GM18519 (cell line): ENCODE results near the gene NFATC4.
"Not testable (repeated sequence)": the region's sequence is repeated elsewhere in the genome, so short reads cannot be mapped to it uniquely, and the experiment has no call there.

ENCODE experiments used
- ATAC-seq: cut with Tn5 transposase; IDR thresholded peaks from one replicate; pipeline ENCODE4 v1.9.1; 2021; ENCODE audit warnings: mild to moderate bottlenecking, moderate library complexity; ENCODE audit not compliant: unreplicated experiment, low FRiP score

The NFATC4 gene

DNA sequence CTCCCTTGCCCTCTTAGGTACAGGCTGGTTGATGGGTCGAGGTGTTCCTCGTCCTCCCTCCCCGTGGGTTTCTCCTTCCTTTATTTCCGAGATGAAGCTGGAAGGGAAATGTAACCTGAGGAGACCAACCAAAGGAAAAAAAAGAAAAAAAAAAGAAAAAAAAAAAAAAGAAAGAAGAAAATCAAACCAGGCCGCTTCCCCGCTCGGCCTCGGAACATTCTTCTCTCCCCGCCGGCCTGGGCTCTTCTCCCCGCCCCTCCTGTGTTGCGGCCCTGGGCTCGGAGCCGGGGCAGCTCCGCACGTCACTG, 1.6 kb upstream of the NFATC4 start:
- ATAC-seq: no peak

DNA sequence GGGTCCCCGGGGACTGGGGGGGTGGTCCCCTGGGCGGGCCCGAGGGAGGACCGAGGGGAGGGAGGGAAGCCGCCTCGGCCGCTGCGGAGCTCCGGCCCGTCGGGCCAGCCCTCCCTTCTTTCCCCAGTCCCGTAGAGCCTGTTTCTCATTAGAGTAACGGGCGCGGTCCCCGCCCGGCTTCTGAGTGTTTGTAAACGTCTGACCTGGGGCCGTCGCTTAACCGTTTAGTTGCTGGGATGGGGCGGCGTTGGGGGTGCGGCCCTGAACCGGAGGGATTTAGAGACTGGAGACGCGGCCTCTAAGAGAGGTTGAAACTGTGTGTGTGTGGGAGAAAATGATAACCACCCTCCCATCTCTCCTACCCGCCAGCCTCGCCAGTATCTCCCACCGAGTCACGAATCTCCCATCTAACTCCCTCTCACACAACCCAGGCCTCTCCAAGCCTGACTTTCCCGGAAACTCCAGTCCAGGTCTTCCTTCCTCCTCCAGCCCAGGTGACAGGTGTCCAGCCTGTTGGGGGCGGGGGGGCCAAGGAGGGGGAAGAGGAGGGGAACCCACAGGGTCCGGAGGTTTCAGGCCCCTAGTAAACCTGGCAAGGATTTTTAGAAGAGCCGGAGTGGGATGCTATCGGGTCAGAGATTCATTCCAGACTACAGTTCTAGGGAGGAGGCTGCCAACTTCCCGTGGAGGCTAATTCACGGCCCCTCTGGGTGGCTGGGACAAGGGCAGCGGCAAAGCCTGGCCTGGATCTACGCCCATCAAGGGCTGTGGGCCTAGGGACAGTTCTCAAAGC, 1.1 kb upstream of the NFATC4 start:
- peak; percentile 40 for ATAC-seq

DNA sequence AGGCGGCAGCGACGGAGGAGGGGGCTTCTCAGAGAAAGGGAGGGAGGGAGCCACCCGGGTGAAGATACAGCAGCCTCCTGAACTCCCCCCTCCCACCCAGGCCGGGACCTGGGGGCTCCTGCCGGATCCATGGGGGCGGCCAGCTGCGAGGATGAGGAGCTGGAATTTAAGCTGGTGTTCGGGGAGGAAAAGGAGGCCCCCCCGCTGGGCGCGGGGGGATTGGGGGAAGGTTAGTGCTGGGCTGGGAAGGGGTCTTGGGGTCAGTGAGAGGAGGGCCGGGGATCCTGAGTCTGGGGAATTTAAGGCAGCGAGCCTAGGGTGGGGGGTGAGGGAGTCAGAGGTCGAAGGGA, 203 bp downstream of the NFATC4 start:
- ATAC-seq: no peak

DNA sequence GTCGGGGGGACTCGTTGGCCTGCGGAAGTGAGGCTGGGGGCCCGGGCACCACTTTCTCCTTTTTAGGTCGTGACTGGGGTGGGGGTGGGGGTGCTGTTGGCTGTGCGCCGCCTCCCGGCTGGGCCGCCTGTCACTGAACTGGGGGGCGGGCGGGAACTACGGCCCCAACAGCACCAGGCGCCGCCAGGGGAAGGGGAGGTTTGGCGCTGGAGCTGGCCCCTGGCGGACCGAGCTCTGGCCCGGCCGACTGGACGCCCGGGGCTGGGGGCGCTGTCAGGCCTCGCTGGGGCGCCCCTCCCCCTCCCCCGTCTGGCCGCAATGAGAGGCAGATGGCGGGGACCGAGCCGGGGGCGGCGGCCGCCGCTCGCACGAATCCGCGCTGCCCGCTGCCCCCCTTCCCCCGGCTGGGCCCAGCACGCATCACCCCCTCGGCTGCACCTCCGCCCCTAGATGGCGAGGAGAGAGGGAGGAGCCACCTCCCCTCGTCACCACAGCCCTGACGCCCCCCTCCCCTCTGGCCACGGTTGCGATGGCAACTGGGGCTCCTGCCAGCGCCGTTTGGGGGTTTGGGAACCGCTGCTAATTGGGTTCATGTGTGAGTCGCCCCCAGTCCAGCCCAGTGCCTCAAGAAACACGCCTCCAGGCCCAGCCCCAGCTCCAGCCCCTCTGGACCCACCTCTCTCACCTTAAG, 723 bp downstream of the NFATC4 start:
- ATAC-seq: no peak

DNA sequence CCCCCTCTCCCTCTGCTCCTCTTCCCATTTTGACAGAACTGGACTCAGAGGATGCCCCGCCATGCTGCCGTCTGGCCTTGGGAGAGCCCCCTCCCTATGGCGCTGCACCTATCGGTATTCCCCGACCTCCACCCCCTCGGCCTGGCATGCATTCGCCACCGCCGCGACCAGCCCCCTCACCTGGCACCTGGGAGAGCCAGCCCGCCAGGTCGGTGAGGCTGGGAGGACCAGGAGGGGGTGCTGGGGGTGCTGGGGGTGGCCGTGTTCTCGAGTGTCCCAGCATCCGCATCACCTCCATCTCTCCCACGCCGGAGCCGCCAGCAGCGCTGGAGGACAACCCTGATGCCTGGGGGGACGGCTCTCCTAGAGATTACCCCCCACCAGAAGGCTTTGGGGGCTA, 1.5 kb downstream of the NFATC4 start:
- ATAC-seq: no peak

DNA sequence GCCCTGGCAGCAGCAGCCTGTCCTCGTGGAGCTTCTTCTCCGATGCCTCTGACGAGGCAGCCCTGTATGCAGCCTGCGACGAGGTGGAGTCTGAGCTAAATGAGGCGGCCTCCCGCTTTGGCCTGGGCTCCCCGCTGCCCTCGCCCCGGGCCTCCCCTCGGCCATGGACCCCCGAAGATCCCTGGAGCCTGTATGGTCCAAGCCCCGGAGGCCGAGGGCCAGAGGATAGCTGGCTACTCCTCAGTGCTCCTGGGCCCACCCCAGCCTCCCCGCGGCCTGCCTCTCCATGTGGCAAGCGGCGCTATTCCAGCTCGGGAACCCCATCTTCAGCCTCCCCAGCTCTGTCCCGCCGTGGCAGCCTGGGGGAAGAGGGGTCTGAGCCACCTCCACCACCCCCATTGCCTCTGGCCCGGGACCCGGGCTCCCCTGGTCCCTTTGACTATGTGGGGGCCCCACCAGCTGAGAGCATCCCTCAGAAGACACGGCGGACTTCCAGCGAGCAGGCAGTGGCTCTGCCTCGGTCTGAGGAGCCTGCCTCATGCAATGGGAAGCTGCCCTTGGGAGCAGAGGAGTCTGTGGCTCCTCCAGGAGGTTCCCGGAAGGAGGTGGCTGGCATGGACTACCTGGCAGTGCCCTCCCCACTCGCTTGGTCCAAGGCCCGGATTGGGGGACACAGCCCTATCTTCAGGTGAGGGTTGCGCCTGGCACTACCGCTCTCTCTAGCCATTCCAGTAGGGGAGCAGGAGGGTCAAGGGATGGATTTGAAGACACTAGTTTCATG, 2.1 kb downstream of the NFATC4 start:
- ATAC-seq: no peak

DNA sequence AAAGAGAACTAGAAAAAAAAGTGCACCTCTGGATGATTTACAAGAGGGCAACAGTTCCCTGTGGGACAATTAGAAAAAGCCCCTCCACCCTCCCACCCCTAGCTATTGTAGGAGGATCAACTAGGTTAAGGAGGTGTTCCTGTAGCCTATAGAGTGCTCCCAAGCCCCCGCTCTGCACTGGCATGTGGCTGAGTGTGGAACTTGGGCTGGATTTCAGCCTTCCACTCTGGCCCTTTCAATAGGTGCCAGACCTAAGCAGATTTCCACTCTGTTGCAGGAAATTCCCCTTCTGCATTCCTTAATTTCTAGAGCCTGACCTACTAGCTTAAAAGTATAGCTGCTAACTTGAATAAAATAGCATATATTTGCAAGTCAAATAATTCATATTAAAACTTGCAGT, 2.8 kb downstream of the NFATC4 start:
- no peak for ATAC-seq

DNA sequence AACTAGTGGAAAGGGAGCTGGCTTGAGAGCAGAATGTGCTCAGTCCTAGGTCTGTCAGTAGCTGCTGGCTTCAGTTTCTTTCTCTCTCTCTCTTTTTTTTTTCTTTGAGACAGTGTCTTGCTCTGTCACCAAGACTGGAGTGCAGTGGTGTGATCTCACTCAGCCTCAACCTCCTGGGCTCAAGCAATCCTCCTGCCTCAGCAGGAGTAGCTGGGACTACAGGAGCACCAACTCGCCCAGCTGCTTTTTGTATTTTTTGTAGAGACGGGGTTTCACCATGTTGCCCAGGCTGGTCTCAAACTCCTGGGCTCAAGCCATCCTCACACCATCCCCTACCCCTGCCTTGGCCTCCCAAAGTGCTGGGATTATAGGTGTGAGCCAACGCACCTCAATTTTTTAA, 3.6 kb downstream of the NFATC4 start:
- ATAC-seq: not testable (repeated sequence)

DNA sequence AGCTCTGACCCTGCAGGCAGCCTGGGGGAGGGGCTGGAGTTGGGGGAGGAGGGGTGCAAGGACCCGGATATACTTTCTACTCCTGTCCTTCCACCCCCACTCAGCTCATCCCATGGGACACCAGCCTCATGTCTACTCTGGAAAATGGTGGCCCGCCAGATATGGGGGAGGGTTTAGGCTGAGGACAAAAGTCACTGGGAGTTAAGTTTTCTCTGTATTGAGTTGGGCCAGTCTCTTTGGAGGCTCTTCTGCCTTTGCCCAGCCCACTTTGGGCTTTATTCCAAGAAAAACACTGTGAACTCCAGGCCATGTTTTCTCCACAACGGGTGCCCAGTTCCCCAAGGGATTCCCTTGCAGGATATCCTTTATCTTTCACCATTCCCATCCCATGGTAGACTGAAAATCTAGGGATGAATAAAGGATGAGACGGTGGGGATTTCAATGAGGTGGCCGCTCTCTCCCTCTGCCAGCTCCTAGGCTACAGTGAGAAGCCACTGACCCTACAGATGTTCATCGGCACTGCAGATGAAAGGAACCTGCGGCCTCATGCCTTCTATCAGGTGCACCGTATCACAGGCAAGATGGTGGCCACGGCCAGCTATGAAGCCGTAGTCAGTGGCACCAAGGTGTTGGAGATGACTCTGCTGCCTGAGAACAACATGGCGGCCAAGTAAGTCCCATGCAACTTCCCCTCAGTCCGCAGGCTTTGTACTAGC, 4.9 kb downstream of the NFATC4 start:
- ATAC-seq: no peak

DNA sequence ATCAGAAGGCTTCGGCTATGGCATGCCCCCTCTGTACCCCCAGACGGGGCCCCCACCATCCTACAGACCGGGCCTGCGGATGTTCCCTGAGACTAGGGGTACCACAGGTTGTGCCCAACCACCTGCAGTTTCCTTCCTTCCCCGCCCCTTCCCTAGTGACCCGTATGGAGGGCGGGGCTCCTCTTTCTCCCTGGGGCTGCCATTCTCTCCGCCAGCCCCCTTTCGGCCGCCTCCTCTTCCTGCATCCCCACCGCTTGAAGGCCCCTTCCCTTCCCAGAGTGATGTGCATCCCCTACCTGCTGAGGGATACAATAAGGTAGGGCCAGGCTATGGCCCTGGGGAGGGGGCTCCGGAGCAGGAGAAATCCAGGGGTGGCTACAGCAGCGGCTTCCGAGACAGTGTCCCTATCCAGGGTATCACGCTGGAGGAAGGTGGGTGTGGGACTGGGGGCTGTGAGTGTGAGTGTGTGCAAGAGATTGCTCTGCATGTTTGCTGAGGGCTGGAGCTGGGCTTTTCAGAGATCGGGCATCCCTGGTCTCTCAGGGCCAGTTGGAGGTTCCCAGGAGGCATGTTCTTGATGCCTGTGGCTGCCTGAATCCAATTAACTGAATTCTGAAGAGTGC, 8.6 kb downstream of the NFATC4 start:
- no peak for ATAC-seq

DNA sequence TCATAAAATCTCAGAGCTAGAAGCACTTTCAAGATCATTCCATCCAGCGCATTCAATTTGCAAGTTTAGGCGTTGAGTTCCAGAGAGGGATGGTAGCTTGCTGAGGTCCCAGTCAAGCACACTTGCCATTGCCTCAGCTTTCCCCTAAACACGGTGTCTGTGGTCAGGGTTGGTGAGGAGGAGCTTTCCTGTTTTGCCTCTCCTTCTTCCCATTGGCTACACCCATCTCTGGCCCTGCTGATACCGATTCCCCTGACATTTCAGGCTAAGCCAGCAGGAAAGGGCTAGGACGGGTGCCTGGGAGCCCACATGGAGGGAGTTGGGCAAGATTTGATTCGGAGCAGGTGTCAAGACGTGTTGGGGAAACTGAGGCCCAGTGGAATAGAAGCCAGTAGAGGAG, 9.1 kb downstream of the NFATC4 start:
- ATAC-seq: no peak

DNA sequence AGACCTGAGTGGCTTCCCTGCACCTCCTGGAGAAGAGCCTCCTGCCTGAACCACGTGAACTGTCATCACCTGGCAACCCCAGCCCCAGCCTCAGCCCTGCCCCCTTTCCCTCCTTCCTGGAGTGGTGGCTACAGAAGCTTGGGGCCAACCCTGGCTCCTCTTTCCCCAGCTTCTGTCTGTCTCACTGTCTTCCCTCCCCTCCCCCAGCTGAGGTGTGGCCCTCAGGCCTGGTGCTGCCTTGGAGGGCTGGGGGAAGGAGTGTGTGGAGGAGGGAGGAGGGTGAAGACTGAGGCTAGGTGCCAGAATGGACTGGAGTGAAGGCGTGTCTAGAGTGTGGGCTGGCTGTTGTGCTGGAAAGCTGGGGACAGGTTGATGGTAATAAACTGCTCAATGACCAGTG, 9.7 kb downstream of the NFATC4 start:
- ATAC-seq: no peak

DNA sequence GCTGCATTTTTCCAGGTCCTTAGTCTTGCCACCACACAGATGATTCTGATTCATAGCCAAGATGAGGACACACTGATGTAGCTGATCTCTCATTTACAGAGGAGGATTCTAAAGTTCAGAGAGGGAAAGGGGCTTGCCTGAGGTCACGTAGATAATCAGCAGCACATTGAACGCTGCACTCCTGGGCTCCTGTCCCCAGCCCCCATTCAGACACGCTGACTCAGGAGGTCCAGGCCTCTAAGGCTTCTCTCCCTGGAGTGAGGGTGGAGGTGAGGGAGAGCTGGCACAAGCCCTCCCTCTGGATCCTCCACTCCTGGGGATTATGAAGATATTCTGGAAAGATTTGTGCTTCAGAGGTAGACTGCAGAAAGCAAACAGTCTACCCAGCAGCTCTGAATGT, 10.3 kb downstream of the NFATC4 start:
- no peak for ATAC-seq

DNA sequence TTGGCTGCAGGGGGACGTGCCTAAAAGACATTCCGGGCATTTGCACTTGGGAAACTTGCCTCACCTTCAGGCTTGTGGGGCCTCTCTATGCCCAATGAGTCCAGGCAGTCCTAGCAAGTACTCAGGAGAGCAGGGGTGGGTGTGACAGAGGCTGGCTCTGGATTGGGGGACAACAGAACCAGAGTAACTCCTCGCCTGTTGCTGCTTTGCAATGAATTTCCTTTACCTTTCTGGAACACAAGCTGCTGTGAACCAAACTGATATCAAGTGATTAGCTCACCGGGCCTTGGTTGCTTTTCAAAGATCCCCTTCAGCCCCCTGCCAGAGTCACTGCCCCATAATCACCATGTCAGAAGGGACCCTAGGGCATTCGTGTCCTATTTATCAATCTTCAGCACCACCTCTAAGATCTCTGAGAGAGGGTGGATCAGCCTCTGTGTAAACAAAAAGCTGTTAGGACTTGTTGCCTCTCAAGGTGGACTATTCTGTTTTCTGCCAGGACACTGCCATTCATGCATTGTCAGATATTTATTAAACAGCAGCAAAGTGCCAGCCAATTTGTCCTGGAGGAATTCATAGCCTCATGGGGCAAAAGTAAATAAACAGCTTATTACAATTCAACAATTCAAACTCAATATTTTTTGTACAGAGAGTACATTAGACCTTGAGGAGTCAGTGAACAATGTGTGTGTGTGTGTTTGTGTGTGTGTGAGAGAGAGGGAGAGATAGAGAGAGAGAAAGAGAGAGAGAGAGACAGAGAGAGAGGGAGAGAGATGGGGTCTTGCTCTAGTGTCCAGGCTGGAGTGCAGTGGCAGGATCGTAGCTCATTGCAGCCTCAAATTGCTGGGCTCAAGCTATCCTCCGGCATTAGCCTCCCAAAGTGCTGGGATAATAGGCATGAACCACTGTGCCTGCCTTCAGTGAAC, 11.3 kb downstream of the NFATC4 start:
- no peak for ATAC-seq

DNA sequence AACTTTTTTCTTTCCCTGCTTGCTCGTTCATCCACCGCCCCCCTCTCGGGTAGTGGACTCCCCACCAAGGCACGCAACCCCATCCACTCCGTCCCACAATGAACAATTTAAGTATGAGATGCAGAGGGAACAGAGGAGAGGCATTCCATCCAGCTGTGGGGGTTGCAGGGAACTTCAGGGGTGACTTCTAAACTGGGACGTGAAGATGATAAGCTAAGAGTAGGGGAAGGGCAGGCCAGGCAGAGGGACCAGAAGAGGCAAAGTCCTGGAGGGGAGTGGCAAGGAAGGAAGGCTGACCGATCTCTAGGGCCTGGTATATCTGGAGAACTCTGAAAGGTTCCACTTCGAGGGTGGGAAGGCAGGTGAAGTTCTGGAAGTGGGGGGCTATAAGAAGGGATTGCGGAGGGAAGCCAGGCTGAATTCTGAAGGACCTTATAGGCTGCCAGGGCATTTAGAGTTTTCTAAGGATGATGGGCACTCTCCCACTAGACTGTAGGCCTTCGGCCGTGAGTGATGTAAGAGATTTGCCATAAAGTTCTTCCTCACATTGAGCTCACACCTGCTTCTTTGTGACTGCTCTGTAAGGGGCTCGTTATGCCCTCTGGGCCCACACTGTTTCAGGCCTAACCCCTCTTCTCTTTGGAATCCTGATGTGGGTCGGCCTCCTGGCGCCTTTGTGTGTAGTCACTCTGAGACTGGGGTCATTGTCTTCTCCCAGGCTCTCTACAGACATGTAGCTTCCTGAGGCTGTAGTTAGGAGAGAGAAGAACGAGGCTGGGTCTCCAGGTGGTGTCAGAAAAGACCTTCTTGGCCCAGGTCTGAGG, 12.1 kb downstream of the NFATC4 start:
- ATAC-seq: no peak

DNA sequence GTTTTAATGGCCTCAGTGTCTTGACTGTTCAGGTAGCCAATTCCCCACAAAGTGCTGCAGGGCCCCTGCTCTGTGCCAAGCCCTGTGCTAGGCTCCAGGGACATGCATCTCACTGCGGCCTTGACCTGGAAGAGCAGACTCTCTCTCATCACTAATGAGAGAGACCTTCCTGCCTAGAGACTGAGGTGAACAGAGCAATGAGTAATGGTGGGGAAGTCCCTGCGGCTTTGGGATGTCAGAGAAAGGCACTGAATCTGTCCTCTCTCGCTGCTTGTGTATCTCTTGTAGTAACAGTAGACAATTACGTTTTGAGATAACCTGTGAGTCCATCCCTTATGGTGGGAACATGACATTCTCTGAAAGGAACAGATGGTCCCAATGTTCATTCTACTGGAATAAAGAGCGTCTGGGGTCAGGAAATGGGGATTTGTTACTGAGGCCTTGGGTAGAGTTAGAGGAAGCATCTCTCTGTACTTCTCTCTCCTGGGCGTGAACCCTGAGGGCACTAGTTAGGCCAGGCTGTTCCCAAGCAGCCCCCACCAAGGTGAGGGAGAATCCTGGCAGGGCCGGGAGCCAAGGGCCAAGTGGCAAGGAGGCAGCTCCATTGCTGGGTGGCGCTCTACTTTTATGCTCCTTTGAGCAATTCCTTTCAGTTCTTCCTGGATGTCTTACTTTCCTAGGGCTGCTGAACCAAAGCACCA, 13.5 kb downstream of the NFATC4 start:
- ATAC-seq: no peak

DNA sequence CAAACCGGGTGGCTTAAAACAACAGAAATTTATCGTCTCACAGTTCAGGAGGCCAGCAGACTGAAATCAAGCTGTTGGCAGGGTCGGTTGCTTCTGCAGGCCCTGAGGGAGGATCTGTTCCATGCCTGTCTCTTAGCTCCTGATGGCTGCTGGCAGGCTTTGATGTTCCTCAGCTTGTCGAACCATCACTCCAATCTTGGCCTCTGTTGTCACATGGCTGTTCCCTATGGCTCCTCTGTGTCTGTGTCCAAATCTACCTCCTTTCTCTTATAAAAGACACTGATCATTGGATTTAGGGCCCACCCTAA, 14.0 kb downstream of the NFATC4 start:
- ATAC-seq: no peak

DNA sequence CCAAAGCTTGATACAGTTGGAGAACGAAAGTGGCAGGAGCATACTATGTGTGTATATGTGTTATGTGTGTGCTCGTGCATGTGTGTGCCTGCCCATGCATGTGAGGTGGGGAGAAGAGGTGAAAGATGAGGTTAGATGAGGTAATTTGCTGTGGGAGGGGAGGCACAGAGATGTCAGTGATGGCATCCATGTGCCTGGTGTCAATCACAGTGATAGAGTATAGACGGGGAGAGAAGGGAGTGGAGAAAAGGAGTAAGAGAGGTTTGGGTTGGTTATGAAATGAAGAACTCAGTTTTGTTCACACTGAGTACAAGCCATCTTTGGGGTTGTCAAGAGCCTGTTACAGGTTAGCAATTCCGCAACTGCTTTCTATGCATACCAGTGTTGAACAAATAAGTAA, 16.2 kb downstream of the NFATC4 start:
- ATAC-seq: no peak
